Measurements from ENCODE around the gene GALNS.

DNA sequence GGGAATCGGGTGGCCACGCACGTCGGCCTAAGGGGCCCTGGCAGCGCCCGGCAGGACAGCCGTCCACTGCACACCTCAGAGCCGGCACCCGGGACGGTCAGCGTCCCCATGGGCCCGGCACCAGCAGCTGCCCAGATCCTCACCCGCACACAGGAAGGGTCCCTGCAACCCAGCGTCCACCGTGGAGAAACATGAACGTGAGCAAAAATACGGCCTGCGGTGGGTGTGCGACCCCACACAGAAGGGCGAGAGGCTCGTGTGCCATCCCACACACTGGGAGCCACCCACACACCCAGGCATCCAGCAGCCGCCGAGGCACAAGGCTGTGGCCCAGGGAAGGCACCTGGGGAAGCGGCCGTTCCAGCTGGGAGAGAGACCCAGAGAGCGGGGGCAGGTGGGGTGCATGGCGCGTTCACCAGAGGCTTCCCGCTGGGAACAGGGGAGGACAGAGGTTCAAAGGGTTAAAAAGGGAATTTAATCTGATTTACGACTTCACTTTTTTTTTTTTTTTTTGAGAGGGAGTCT lies 78.1 kb downstream of the GALNS start:
- TF ChIP-seq, protein P1, sequence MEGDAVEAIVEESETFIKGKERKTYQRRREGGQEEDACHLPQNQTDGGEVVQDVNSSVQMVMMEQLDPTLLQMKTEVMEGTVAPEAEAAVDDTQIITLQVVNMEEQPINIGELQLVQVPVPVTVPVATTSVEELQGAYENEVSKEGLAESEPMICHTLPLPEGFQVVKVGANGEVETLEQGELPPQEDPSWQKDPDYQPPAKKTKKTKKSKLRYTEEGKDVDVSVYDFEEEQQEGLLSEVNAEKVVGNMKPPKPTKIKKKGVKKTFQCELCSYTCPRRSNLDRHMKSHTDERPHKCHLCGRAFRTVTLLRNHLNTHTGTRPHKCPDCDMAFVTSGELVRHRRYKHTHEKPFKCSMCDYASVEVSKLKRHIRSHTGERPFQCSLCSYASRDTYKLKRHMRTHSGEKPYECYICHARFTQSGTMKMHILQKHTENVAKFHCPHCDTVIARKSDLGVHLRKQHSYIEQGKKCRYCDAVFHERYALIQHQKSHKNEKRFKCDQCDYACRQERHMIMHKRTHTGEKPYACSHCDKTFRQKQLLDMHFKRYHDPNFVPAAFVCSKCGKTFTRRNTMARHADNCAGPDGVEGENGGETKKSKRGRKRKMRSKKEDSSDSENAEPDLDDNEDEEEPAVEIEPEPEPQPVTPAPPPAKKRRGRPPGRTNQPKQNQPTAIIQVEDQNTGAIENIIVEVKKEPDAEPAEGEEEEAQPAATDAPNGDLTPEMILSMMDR (IDR thresholded peaks at IDR 0.05) = no peak
- TF ChIP-seq POLR2A (IDR thresholded peaks at IDR 0.05) = no peak
